Measurements from ENCODE around the gene CALN1.

Gene CALN1

DNA sequence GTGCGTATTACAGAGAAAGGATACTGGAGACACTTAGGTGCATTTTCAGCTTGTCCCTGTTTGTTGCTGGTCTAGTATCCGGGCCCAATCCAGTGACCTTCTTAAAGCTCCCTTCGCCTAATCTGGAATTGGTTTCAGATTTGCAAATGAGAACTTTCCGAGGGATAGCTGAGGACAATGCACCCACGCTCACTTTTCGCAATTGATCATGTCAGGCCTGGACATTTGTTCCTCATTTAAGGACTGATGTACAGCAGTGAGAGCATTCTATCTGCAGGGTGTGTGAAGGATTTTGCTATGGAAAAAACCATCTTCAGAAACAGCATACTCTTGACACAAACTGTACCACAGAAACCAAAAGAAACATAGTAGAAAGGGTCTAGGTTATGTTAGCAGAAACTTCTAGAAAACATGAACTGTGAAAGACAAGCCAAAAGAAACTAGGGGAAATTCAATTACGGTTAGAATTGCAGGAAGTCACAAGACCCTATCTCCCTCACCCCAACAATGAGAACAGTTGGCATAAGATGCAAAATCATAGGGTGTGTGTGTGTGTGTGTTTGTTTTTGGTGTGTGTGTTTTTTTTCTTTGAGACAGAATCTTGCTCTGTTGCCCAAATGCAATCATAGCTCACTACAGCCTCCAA is 331.1 kb downstream of the CALN1 start:
- Histone ChIP-seq H3K9ac (ENCODE audit: low read length) (no peak overlapping the region), H3K9me3 (ENCODE audit: low read length) (no peaks in the 10 kb centered on the region), H3K27me3 (ENCODE audit: insufficient read depth, low read length) (0 out of 2 replicates have a peak, but pooled peaks cover 4% of the 10 kb centered on the region), H3K9me2 (ENCODE audit: low read depth, low read length) (no peaks in the 10 kb centered on the region), H3F3A (ENCODE audit: insufficient read depth, low read length) (no peaks in the 10 kb centered on the region), H4K20me1 (ENCODE audit: insufficient read depth, low read length) (no peaks in the 10 kb centered on the region), H3K27ac (ENCODE audit: low read depth, low read length, poor library complexity, severe bottlenecking) (no peak overlapping the region), H3K79me2 (ENCODE audit: insufficient read depth, low read length) (no peaks in the 10 kb centered on the region), H3K4me1 (ENCODE audit: insufficient read depth, low read length, severe bottlenecking) (no peaks in the 10 kb centered on the region), H2AFZ (ENCODE audit: low read length) (no peak overlapping the region), H3K36me3 (ENCODE audit: insufficient read depth, low read length) (no peaks in the 10 kb centered on the region), H3K4me3 (ENCODE audit: low read depth, low read length, poor library complexity, severe bottlenecking) (no peak overlapping the region), H3K4me2 (ENCODE audit: low read length) (no peak overlapping the region)
- no peak for TF ChIP-seq EZH2 (IDR thresholded peaks at IDR 0.05; ENCODE audit: borderline replicate concordance, low read length)
- TF ChIP-seq, protein P1, sequence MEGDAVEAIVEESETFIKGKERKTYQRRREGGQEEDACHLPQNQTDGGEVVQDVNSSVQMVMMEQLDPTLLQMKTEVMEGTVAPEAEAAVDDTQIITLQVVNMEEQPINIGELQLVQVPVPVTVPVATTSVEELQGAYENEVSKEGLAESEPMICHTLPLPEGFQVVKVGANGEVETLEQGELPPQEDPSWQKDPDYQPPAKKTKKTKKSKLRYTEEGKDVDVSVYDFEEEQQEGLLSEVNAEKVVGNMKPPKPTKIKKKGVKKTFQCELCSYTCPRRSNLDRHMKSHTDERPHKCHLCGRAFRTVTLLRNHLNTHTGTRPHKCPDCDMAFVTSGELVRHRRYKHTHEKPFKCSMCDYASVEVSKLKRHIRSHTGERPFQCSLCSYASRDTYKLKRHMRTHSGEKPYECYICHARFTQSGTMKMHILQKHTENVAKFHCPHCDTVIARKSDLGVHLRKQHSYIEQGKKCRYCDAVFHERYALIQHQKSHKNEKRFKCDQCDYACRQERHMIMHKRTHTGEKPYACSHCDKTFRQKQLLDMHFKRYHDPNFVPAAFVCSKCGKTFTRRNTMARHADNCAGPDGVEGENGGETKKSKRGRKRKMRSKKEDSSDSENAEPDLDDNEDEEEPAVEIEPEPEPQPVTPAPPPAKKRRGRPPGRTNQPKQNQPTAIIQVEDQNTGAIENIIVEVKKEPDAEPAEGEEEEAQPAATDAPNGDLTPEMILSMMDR (IDR thresholded peaks at IDR 0.05; ENCODE audit: low read length): no peak

DNA sequence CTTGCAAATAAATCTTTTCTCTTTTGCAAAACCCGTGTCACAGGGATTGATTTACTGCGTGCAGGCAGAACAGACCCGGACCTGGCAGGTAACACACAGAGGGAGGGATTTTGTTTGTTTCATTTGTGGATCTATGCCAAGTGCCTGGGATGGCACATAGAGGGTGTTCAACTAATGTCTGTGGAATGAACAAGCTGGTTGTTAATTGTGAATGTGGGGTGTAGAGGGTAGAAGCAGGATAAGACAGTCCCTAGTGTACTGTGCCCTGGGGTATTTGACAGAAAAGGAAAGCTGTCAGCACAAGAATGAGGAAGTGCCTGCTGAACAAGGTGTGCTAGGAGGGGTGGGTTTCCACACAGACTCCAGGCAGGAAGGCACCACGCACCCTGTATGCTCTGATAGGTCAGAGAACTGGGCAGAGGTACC is 331.8 kb downstream of the CALN1 start:
- Histone ChIP-seq H4K20me1 (ENCODE audit: insufficient read depth, low read length) (no peaks in the 10 kb centered on the region), H3K4me2 (ENCODE audit: low read length) (no peak overlapping the region), H3K27me3 (ENCODE audit: insufficient read depth, low read length) (0 out of 2 replicates have a peak, but pooled peaks cover 4% of the 10 kb centered on the region), H3K4me3 (ENCODE audit: low read depth, low read length, poor library complexity, severe bottlenecking) (no peak overlapping the region), H3K9me3 (ENCODE audit: low read length) (no peaks in the 10 kb centered on the region), H2AFZ (ENCODE audit: low read length) (no peak overlapping the region), H3K36me3 (ENCODE audit: insufficient read depth, low read length) (no peaks in the 10 kb centered on the region), H3K9me2 (ENCODE audit: low read depth, low read length) (no peaks in the 10 kb centered on the region), H3F3A (ENCODE audit: insufficient read depth, low read length) (no peaks in the 10 kb centered on the region), H3K27ac (ENCODE audit: low read depth, low read length, poor library complexity, severe bottlenecking) (no peak overlapping the region), H3K9ac (ENCODE audit: low read length) (no peak overlapping the region), H3K79me2 (ENCODE audit: insufficient read depth, low read length) (no peaks in the 10 kb centered on the region), H3K4me1 (ENCODE audit: insufficient read depth, low read length, severe bottlenecking) (no peaks in the 10 kb centered on the region)
- no peak for TF ChIP-seq EZH2 (IDR thresholded peaks at IDR 0.05; ENCODE audit: borderline replicate concordance, low read length)
- TF ChIP-seq, protein P1 (IDR thresholded peaks at IDR 0.05; ENCODE audit: low read length): no peak

DNA sequence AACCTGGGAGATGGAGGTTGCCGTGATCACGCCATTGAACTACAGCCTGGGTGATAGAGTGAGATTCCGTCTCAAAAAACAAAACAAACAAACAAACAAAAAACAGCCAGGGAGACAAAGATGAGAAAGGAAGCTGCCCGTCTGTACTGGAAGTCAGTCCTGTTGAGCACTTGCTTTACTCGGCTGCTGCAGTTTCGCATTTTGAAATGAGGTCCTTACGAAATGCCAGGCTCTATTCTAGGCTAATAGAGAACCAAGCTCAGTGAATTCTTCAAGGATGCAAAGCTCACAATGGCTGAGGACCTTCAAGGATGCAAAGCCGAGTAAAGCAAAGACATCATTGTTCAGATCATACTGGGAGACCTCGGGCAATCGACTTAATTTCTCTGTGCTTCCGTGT is 333.3 kb downstream of the CALN1 start:
- no peaks in the 10 kb centered on the region for H3K9me3 ChIP-seq (ENCODE audit: low read length)
- no peak overlapping the region for H3K4me2 ChIP-seq (ENCODE audit: low read length)
- no peak overlapping the region for H3K9ac ChIP-seq (ENCODE audit: low read length)

More for the DNA sequence above, 333.3 kb downstream of the CALN1 start:
- no peak for TF ChIP-seq EZH2 (IDR thresholded peaks at IDR 0.05; ENCODE audit: borderline replicate concordance, low read length)
- TF ChIP-seq, protein P1 (IDR thresholded peaks at IDR 0.05; ENCODE audit: low read length): no peak
- Histone ChIP-seq H2AFZ (ENCODE audit: low read length) (no peak overlapping the region), H3F3A (ENCODE audit: insufficient read depth, low read length) (no peaks in the 10 kb centered on the region), H3K36me3 (ENCODE audit: insufficient read depth, low read length) (no peaks in the 10 kb centered on the region), H3K27me3 (ENCODE audit: insufficient read depth, low read length) (0 out of 2 replicates have a peak, but pooled peaks cover 4% of the 10 kb centered on the region), H4K20me1 (ENCODE audit: insufficient read depth, low read length) (no peaks in the 10 kb centered on the region), H3K9me2 (ENCODE audit: low read depth, low read length) (no peaks in the 10 kb centered on the region), H3K27ac (ENCODE audit: low read depth, low read length, poor library complexity, severe bottlenecking) (no peak overlapping the region), H3K4me3 (ENCODE audit: low read depth, low read length, poor library complexity, severe bottlenecking) (no peak overlapping the region), H3K4me1 (ENCODE audit: insufficient read depth, low read length, severe bottlenecking) (no peaks in the 10 kb centered on the region), H3K79me2 (ENCODE audit: insufficient read depth, low read length) (no peaks in the 10 kb centered on the region)
